Measurements from ENCODE around the gene DACT3.

Gene DACT3

DNA sequence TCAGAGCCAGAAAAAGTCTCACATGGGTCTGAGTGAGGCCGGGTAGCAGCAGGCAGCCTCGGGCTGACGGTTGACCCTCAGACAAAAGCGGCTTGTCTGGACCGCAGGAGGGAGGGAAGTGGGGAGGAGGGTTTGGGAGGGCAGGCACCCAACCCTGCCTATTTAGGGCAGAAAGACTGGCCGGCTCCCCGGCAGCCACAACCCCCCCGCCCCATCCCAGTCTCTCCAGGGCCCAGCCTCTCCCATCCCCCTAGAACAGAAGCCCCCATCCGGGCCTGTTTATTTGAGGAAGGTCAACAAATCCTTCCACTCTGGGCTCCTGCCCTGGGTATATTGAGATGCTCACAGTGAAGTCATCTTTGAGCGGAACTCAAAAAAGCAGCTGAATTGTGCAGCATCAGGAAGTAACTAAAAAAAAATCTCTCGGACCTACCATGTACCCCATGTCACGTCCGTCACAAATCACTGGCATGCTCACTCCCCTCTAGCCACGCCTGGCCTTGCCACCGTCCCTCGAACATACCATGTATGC lies 6.3 kb downstream of the DACT3 start:
- DNase-seq (ENCODE audit: low read depth in 2 of 2): no peak
- TF ChIP-seq, protein P1, sequence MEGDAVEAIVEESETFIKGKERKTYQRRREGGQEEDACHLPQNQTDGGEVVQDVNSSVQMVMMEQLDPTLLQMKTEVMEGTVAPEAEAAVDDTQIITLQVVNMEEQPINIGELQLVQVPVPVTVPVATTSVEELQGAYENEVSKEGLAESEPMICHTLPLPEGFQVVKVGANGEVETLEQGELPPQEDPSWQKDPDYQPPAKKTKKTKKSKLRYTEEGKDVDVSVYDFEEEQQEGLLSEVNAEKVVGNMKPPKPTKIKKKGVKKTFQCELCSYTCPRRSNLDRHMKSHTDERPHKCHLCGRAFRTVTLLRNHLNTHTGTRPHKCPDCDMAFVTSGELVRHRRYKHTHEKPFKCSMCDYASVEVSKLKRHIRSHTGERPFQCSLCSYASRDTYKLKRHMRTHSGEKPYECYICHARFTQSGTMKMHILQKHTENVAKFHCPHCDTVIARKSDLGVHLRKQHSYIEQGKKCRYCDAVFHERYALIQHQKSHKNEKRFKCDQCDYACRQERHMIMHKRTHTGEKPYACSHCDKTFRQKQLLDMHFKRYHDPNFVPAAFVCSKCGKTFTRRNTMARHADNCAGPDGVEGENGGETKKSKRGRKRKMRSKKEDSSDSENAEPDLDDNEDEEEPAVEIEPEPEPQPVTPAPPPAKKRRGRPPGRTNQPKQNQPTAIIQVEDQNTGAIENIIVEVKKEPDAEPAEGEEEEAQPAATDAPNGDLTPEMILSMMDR (IDR thresholded peaks at IDR 0.05; ENCODE audit: low read depth, low read length): no peak
- H3K4me3 ChIP-seq (replicated peaks in 1 of 2; ENCODE audit: low read depth in 2 of 2, low read length in 2 of 2): no peak overlapping the region

DNA sequence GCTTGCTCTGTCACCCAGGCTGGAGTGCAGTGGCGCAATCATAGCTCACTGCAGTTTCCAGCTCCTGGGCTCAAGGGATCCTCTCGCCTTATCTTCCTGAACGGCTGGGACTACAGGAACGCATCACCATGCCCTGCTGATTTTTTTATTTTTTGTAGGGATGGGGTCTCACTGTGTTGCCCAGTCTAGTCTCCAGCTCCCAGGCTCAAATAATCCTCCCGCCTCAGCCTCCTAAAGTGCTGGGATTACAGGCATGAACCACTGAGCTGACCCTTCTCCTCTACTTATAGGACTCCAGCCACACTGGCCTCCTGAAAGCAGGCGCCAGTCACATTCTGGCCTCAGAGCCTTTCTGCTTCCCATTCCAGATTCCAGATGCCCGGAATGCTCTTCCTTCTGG lies 10.5 kb downstream of the DACT3 start:
- no peak for DNase-seq (ENCODE audit: low read depth in 2 of 2)
- TF ChIP-seq, protein P1 (IDR thresholded peaks at IDR 0.05; ENCODE audit: low read depth, low read length): no peak
- no peak overlapping the region for H3K4me3 ChIP-seq (replicated peaks in 1 of 2; ENCODE audit: low read depth in 2 of 2, low read length in 2 of 2)

DNA sequence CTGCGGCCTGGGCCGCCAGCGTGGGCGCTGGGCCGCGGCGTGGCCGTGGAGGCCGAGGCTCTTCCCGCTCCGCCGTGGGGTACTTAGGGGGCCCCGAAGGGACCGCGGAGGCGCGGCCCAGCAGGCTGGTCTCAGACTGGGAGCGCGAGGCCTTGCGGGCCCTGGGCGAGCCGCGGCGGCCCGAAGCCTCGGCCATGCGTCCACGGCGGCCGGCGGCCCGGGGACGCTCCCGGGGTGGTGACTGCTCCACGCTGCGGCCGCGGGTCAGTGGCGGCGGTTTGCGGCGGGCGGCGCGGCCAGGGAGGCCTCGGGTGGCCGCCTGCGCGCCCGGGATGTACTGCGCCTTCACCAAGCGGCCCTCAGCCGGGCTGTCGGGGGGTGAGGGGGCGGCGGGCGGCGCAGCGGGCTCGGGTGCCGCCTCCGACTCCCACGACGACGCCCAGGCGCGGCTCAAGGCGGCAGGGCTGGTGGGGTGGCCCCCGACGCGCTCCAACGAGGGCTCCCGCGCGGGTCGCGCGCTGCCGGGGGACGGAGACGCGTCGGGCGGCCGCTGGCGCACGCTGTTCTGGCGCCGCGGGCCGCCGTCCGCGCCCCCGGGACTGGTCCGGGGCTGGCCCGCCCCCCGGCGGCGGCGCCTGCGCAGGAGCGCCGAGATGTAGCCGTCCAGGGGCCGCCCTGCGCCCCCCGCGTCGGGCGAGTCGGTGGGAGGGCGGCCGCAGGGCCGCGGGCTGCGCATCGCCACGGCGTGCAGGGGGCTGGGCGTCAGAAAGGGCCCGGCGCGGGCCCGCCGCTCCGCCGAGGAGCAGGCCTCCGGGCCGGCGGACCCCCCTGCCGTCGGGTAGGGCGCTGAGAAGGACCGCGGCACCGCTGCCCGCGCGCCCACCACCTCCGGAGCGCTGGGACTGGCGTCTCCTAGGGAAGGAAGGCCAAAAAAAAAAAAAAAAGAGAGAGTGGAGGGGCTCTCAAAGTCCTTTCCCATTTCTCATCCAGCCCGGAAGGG lies 11.7 kb downstream of the DACT3 start:
- TF ChIP-seq, protein P1 (IDR thresholded peaks at IDR 0.05; ENCODE audit: low read depth, low read length): no peak
- no peak overlapping the region for H3K4me3 ChIP-seq (replicated peaks in 1 of 2; ENCODE audit: low read depth in 2 of 2, low read length in 2 of 2)
- no peak for DNase-seq (ENCODE audit: low read depth in 2 of 2)

DNA sequence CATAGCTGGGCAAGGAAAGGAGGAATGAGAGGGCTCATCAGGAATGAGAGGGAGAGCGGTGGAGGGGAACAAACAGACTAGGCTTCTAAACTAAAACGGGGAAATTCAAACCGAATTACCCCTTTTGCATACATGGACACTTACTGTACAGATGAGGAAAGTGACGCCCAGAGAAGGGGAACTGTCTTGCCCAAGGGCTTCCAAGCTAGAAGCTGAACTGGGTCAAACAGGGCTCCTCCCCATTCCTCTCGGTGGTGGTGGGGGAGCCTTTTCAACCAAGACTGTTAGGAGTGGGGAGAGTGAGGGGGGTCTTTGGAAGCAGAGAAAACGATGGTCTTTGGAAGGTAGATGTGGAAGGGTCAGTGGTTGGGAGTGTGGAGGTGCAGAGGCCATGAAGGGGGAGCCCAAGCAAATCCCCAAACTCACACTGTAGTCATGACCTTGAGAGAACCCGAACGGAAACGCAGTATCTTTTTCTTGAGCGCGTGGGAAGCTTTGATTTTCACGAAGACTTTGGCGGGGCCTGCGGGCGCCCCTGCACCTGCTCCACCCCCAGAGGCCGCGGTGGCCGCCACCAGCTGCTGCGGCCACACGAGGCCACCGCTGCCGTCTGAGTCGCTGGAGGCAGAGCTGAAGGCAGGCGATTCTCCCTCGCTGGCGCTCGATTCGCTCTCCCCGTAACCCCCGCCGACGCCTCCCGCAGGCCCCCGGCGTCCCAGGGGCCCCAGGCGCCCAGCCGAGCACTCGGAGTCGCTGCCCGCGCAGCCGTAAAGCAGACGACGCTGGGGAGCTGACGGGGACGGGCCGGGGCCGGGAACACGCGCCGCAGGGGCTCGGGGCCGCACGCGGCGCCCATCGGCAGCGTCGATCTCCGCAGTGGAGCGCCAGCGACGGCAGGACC lies 12.7 kb downstream of the DACT3 start:
- no peak overlapping the region for H3K4me3 ChIP-seq (replicated peaks in 1 of 2; ENCODE audit: low read depth in 2 of 2, low read length in 2 of 2)
- no peak for DNase-seq (ENCODE audit: low read depth in 2 of 2)
- TF ChIP-seq, protein P1 (IDR thresholded peaks at IDR 0.05; ENCODE audit: low read depth, low read length): no peak

DNA sequence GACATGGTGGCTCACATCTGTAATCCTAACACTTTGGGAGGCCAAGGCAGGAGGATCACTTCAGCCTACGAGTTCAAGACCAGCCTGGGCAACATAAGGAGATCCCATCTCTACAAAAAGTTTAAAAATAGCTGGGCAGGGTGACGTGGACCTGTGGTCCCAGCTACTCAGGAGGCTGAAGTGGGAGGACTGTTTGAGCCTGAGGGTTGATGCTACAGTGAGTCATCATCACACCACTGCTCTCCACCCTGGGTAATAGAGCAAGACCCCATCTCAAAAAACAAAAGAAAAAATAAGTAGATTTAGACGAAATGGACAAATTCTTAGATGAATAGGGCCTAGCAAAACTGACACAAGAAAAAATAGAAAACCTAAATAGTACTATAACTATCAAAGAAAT lies 14.6 kb downstream of the DACT3 start:
- DNase-seq (ENCODE audit: low read depth in 2 of 2): no peak
- H3K4me3 ChIP-seq (replicated peaks in 1 of 2; ENCODE audit: low read depth in 2 of 2, low read length in 2 of 2): no peak overlapping the region
- TF ChIP-seq, protein P1 (IDR thresholded peaks at IDR 0.05; ENCODE audit: low read depth, low read length): no peak

DNA sequence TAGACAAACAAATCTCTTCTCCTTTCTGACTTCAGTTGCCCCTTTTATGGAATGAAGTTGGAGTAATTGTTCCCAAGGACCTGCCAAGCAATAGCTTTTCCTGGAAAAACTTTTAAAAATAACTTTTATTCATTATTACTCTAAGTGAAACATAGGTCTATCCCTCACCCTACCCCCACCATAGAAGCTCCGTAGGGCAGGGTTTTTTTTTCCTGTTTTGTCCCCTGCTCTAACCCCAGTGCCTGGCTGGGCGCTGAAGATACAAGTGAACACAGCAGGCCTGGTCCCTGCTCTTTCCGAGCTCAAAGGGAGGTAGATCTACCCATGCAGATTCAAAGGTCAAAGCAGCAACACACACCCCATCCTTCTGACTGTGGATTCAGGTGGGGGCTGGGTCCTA lies 16.3 kb downstream of the DACT3 start:
- no peak overlapping the region for H3K4me3 ChIP-seq (replicated peaks in 1 of 2; ENCODE audit: low read depth in 2 of 2, low read length in 2 of 2)
- TF ChIP-seq, protein P1 (IDR thresholded peaks at IDR 0.05; ENCODE audit: low read depth, low read length): no peak
- DNase-seq (ENCODE audit: low read depth in 2 of 2): no peak

Measured in cardiac fibroblast (primary cell).